Sigmoid colon (tissue), 4 donors: Measurements from ENCODE around the gene ITGB5.

ENCODE experiments used
- CTCF ChIP-seq, 4 experiments: fragments of 450-650 bp in 3 of 4; fragments of 200-600 bp in 1 of 4; IDR thresholded peaks; one replicate each; pipeline ENCODE4 v1.5.1; 2016 to 2019; ENCODE audit warnings: antibody characterized with exemption in 4 of 4, mild to moderate bottlenecking in 3 of 4, moderate library complexity in 2 of 4
- EP300 ChIP-seq, 4 donors: sonication (generic); formaldehyde crosslinking; IDR thresholded peaks; one replicate each; pipeline ENCODE4 v1.6.1; 2017; ENCODE audit warnings: antibody characterized with exemption in 4 of 4
- POLR2A ChIP-seq, 2 donors: fragments of 450-650 bp; IDR thresholded peaks; one replicate each; pipeline ENCODE4 v1.6.1; 2016; ENCODE audit warnings: antibody characterized with exemption in 2 of 2, mild to moderate bottlenecking in 2 of 2, moderate library complexity in 2 of 2

- TF ChIP-seq CTCF (IDR thresholded peaks at IDR 0.05) (peak; percentile 93 to 98 (median 96)), POLR2A (IDR thresholded peaks at IDR 0.05) (no peak), EP300 (IDR thresholded peaks at IDR 0.05) (peak in 2 of 4 donors; percentile 79 to 89)
Measured at GRCh38 chr3:124761250-124761796, 125.8 kb downstream of the ITGB5 start.
